ENCODE data around the gene NRN1.

GRCh38 chr6:6052216-6052615 is 45.5 kb upstream of the NRN1 start:
- TF ChIP-seq CTCF (IDR thresholded peaks at IDR 0.05) (no peak), POLR2AphosphoS5 (IDR thresholded peaks at IDR 0.05) (no peak)
